Keratinocyte (primary cell): Measurements from ENCODE around the gene DEFB126. TPM values are rescaled to one million over a fixed set of nuclear protein-coding genes. Genes with fewer than 3 reads are reported as not detected.
"Not testable (repeated sequence)": the region's sequence is repeated elsewhere in the genome, so short reads cannot be mapped to it uniquely, and the experiment has no call there.

Source experiments
- DNase-seq: peaks from one replicate; pipeline ENCODE4 v3.0.0-alpha.2; 2011; ENCODE audit warnings: low read depth, missing footprints, low spot score
- FAIRE-seq: peaks from 2 replicates; lab custom pipeline; 2011; peaks lifted over from hg19 to GRCh38; lab: Jason Lieb, UNC
- H2AFZ ChIP-seq: 2 replicates; pipeline ENCODE4 v1.6.0; 2012; ENCODE audit warnings: low read length, control low read depth, inconsistent platforms; ENCODE audit not compliant: control insufficient read depth
- H3K27ac ChIP-seq: 2 replicates; pipeline ENCODE4 v1.5.1; 2011; ENCODE audit warnings: low read length; ENCODE audit not compliant: control insufficient read depth, insufficient read depth
- H3K27me3 ChIP-seq: 3 replicates; pipeline ENCODE4 v1.6.0; 2011; ENCODE audit warnings: low read length; ENCODE audit not compliant: control insufficient read depth, insufficient read depth; ENCODE audit errors: extremely low read depth
- H3K36me3 ChIP-seq, 2 experiments: 2 replicates in 1 of 2; 3 replicates in 1 of 2; pipeline ENCODE4 v1.5.1; 2011; ENCODE audit warnings: low read length in 2 of 2, mild to moderate bottlenecking in 1 of 2; ENCODE audit not compliant: control insufficient read depth in 2 of 2, insufficient read depth in 2 of 2; ENCODE audit errors: extremely low read depth in 1 of 2
- H3K4me1 ChIP-seq: 3 replicates; pipeline ENCODE4 v1.5.1; 2011; ENCODE audit warnings: low read length; ENCODE audit not compliant: control insufficient read depth, insufficient read depth; ENCODE audit errors: extremely low read depth
- H3K4me2 ChIP-seq: 3 replicates; pipeline ENCODE4 v1.6.0; 2011; ENCODE audit warnings: low read depth, low read length; ENCODE audit not compliant: control insufficient read depth, insufficient read depth; ENCODE audit errors: extremely low read depth
- H3K4me3 ChIP-seq, 3 experiments: fragments of 200-600 bp in 1 of 3; sonication (generic) in 1 of 3; 2 replicates in 2 of 3; 3 replicates in 1 of 3; pipeline ENCODE4 v1.5.1; 2011 to 2016; ENCODE audit warnings: low read length in 3 of 3, mild to moderate bottlenecking in 3 of 3, control low read depth in 2 of 3, inconsistent platforms in 1 of 3, low read depth in 1 of 3, mixed read lengths in 1 of 3, mixed run types in 1 of 3, moderate library complexity in 1 of 3; ENCODE audit not compliant: control insufficient read depth in 2 of 3, insufficient read depth in 2 of 3; ENCODE audit errors: extremely low read depth in 1 of 3
- H3K79me2 ChIP-seq: 2 replicates; pipeline ENCODE4 v1.6.0; 2012; ENCODE audit warnings: low read length; ENCODE audit not compliant: control insufficient read depth, insufficient read depth
- H3K9ac ChIP-seq: 3 replicates; pipeline ENCODE4 v1.6.0; 2011; ENCODE audit warnings: low read length; ENCODE audit not compliant: control insufficient read depth, insufficient read depth; ENCODE audit errors: extremely low read depth
- H3K9me1 ChIP-seq: 3 replicates; pipeline ENCODE4 v1.6.0; 2011; ENCODE audit warnings: low read length; ENCODE audit not compliant: control insufficient read depth, insufficient read depth; ENCODE audit errors: extremely low read depth
- H3K9me3 ChIP-seq: 2 replicates; pipeline ENCODE4 v1.5.1; 2012; ENCODE audit warnings: low read depth, low read length; ENCODE audit not compliant: control insufficient read depth
- H4K20me1 ChIP-seq: 3 replicates; pipeline ENCODE4 v1.6.0; 2011; ENCODE audit warnings: low read length; ENCODE audit not compliant: control insufficient read depth, insufficient read depth; ENCODE audit errors: extremely low read depth
- EZH2 ChIP-seq: IDR thresholded peaks from one replicate; pipeline ENCODE4 v1.6.1; 2012; ENCODE audit warnings: inconsistent platforms, mild to moderate bottlenecking, low read length, moderate library complexity
- dilution Hi-C: fragments of 300-500 bp; cut with MboI; formaldehyde crosslinking; loops from one replicate; pipeline ENCODE4 v1.7.0; 2020; ENCODE audit warnings: low sequenced_read_pairs; ENCODE audit not compliant: extremely low pct_ligation_motif_present
- polyA plus RNA-seq, 5 experiments: library from polyadenylated mRNA; depleted of rRNA in 3 of 5; stranded (reverse) in 3 of 5; stranded (forward) in 1 of 5; unstranded in 1 of 5; fragments of >200 nt; gene quantifications; 1 replicate in 1 of 5; 2 replicates in 3 of 5; 3 replicates in 1 of 5; pipeline versions ENCODE4 v1.2.1 to v1.2.3, GENCODE V29; 2011 to 2012; ENCODE audit warnings: missing spikeins in 2 of 5, low read depth in 1 of 5, low replicate concordance in 1 of 5
- TF ChIP-seq, protein P1 (sequence below), 3 experiments: IDR thresholded peaks in 1 of 3; conservative IDR thresholded peaks in 1 of 3; optimal IDR thresholded peaks in 1 of 3; 2 replicates in 2 of 3; 3 replicates in 1 of 3; pipeline versions ENCODE3 to v1.5.1; 2011; ENCODE audit warnings: low read length in 3 of 3, mild to moderate bottlenecking in 3 of 3, moderate library complexity in 2 of 3, control low read depth in 1 of 3, inconsistent platforms in 1 of 3; ENCODE audit not compliant: insufficient read depth in 2 of 3; ENCODE audit errors: extremely low read depth in 1 of 3

The DEFB126 gene
- polyA plus RNA-seq, 1 donor (not counting 4 experiments of a cell fraction or from before 2014, with no cell fraction given): not detected

- H3K4me2 ChIP-seq: no peak overlapping the region
- H3K27me3 ChIP-seq: peaks cover 4% of the 10 kb centered on the region
- H3K9me3 ChIP-seq: no peaks in the 10 kb centered on the region
- H3K4me3 ChIP-seq: no peak overlapping the region
- no peaks in the 10 kb centered on the region for H3K4me1 ChIP-seq
- H3K27ac ChIP-seq: no peak overlapping the region
- H3K79me2 ChIP-seq: no peaks in the 10 kb centered on the region
- no peak for TF ChIP-seq EZH2
- TF ChIP-seq, protein P1, sequence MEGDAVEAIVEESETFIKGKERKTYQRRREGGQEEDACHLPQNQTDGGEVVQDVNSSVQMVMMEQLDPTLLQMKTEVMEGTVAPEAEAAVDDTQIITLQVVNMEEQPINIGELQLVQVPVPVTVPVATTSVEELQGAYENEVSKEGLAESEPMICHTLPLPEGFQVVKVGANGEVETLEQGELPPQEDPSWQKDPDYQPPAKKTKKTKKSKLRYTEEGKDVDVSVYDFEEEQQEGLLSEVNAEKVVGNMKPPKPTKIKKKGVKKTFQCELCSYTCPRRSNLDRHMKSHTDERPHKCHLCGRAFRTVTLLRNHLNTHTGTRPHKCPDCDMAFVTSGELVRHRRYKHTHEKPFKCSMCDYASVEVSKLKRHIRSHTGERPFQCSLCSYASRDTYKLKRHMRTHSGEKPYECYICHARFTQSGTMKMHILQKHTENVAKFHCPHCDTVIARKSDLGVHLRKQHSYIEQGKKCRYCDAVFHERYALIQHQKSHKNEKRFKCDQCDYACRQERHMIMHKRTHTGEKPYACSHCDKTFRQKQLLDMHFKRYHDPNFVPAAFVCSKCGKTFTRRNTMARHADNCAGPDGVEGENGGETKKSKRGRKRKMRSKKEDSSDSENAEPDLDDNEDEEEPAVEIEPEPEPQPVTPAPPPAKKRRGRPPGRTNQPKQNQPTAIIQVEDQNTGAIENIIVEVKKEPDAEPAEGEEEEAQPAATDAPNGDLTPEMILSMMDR (optimal IDR thresholded peaks at IDR 0.05 in 1 of 3, IDR thresholded peaks at IDR 0.05 in 1 of 3, conservative IDR thresholded peaks at IDR 0.05 in 1 of 3; ENCODE audit: extremely low read depth in 1 of 3, insufficient read depth in 2 of 3, low read length in 3 of 3): no peak
- no peak overlapping the region for H2AFZ ChIP-seq
- H3K9me1 ChIP-seq: no peaks in the 10 kb centered on the region
- H4K20me1 ChIP-seq: no peaks in the 10 kb centered on the region
- dilution Hi-C loops: no loop called here
- no peaks in the 10 kb centered on the region for H3K36me3 ChIP-seq
- no peak for DNase-seq
- H3K9ac ChIP-seq: no peak overlapping the region
- no peak for FAIRE-seq
Measured at GRCh38 chr20:117518-117917, 24.9 kb upstream of the DEFB126 start.

DNA sequence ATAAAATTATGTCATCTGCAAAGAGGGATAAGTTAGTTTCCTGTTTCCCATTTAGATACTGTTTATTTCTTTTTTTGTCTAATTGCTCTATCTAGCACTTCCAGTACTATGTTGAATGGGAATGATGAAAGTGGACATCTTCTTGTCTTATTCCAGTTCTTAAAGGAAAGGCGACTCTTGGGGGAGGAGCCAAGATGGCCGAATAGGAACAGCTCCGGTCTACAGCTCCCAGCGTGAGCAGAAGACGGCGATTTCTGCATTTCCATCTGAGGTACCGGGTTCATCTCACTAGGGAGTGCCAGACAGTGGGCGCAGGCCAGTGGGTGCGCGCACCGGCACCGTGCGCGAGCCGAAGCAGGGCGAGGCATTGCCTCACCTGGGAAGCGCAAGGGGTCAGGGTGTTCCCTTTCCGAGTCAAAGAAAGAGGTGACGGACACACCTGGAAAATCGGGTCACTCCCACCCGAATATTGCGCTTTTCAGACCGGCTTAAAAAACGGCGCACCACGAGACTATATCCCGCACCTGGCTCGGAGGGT lies 12.5 kb upstream of the DEFB126 start:
- H3K27me3 ChIP-seq, H3K9me3 ChIP-seq, H3K9me1 ChIP-seq, H2AFZ ChIP-seq, H3K27ac ChIP-seq, H3K36me3 ChIP-seq, H4K20me1 ChIP-seq, DNase-seq, H3K79me2 ChIP-seq, dilution Hi-C loops, H3K4me2 ChIP-seq, FAIRE-seq, H3K4me1 ChIP-seq, H3K4me3 ChIP-seq, H3K9ac ChIP-seq: not testable (repeated sequence)
